Activated CD4-positive, alpha-beta T cell treated with anti-CD3 and anti-CD28 coated beads for 4 hours (primary cell): ENCODE measurements around the gene CHMP6.

Experiments
- DNase-seq, 2 donors: peaks; one replicate each; pipeline ENCODE4 v3.0.0-alpha.2; 2020

The CHMP6 gene

GRCh38 chr17:81032641-81033480 lies 41.2 kb downstream of the CHMP6 start:
- DNase-seq, result no peak

DNA sequence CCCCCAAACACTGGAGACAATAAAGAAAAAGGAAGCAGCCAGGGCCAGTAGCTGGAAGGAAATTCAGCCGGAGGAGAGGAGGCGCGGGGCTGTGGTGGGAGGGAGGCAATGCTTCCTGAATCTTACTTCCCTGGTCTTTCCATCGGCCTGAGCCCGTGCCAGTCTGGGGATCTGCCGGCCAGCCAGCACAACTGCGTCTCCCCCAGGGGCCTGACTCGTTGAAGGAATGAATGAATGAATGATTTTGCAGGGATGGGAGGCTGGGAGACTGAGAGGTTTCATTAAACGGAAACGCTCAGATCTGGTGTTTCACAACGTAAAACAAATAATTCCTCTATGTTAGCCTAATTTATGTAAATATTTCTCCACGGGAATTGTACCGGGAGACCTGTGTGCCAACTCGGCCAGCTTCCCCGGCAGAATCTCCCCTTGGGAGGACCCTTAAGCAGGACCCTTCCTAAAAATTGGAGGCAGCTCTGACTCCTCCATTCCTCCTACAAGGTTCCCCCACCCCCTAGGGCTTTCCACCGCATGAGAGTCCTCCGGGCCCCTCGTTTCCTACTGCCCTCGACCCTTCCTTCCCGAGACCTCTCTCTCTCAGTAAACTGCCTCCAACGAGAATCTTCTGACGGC lies 42.0 kb downstream of the CHMP6 start:
- DNase-seq, result no peak

GRCh38 chr17:81034168-81034777 lies 42.6 kb downstream of the CHMP6 start:
- DNase-seq, result no peak

DNA sequence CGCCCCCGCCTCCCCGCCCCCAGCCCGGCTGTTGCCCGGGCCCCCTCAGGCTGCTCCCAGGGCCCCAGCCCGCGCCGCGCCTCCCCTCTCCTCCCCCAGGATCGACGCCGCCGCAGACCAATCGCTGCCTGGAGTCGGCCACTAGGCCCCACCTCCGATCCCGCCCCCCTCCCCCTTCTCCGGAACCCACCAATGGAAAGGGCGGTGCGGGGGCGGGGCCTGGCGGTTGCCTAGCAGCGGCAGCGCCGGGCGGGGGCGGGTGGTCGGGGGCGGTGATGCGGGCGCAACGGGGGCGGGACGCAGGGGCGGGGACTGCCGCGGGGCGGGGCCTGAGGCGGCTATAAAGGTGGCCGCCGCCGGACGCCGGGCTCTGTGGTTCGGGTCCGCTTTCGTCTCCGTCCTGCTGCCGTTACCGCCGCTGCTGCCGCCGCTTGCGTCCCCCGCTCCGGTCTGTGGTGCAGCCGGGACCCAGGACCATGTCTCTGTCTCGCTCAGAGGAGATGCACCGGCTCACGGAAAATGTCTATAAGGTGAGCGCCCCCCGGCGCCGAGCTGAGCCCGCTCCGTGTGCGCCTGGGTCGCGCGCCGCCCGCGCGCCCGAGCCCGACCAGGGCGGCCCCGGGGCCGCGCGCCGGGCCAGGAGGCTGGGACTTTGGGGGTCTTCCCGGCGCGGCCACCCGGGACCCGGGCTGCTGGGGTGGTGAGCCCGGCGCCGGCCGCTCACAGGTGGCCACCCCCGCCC lies 43.3 kb downstream of the CHMP6 start, which contains the start of gene BAIAP2:
Gene BAIAP2, plus strand, starts transcription at position 373 of the 742 bp plus-strand sequence. Its CDS starts 104 bp downstream, at position 477.
- DNase-seq, result peak; percentile 99 to 100

DNA sequence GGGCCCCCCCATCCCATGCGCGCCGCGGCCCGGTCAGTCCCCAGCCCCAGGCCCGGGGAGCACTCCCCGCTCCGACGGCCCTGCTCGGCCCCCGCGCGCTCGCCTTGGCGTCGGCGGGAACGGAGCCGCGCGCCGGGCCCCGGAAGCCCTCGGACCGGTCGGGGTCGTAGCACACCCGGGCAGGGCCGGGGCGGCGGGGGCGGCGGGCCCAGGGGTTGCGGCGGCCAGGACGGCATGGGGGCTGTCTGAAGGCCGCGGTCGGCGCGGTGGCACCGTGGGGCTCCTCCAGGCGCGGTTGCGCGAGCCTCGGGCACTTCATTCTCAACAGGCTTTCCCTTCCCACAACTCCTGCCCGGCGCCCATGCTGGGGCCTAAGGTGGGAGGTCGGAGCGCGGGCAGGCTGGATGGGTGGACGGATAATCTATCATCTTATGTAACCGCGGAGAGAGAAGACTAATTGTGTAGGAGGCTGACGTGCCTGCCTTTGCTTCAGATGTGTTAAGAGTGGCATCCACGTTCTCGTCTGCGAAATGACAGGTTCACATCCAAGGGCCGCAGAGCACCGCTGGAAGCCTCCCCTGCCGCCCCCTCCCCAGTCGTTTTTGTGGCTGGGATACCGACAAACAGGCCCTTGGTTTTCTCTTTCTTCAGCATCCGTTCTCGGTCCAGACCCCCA lies 44.0 kb downstream of the CHMP6 start:
- DNase-seq, result no peak

DNA sequence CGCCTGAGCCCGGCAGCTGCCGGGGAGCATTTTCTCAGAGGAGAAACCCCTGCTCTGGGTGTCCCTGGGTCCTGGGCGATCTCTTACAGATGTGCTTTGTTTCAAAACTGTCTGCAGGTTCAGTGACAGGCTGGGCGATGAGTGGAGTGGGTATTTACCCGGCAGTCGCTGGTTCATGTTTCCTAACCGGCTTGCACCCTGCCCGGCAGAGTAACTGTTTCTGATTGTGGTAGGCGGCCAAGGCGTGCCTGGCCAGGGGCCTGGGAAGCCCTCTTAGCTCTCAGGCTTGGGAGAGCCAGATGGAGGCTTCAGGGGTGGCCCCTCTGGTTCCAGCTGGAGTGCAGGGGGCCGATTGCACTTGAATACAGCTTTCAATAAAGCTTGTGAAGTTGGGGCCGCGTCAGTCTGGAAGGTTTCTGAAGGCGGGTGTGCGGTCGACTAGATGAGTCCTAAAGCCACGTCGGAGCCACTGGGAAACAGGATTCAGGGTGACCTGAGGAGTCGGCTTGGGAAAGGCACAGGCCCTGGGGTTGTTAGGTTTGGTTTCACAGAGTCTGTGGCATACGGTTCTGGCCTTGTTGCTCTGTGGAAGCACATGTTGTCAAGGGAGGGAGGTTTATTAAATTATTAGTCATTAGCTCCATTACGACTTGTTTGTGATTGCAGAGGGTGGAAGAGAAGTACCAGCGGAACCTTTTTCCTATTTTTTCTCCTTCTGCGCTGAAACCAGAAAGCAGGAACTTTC lies 44.7 kb downstream of the CHMP6 start:
- DNase-seq, result no peak

DNA sequence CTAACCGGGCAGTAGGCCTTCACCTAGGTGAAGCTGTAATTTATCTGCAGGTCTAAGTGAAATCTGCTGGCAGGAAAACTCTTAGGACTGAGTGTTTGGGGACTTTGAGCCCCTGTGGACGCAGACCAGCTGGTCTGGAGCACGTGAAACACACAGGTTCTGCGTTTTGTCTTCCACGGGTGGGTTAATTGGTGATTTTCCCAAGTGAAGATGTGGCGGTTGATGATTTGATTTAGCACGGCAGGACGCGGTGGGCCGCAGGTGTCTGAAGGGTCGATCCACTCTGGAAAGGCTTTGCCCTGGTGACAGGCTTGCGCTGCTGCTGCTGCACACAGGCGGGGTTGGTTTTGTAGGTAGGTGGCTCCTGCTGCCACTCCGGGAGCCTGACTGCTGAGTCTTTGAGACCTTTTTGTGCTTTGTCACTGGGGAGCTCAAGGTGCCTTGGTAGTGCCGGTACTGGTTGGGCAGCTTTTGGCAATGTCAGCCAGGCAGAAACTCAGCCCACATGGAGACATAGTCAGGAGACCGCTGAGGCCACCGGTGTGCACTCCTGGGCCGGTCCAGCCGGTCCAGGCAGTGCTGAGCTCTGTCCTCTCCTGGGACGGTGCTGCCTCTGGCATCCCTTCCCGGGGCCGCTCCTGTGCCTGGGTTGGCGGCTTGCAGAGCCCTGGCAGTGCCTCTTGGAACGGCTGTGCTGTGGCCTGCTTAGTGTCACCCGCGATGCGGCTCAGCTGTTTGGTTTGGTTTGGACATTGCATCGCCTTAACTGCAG lies 45.6 kb downstream of the CHMP6 start:
- DNase-seq, result no peak

DNA sequence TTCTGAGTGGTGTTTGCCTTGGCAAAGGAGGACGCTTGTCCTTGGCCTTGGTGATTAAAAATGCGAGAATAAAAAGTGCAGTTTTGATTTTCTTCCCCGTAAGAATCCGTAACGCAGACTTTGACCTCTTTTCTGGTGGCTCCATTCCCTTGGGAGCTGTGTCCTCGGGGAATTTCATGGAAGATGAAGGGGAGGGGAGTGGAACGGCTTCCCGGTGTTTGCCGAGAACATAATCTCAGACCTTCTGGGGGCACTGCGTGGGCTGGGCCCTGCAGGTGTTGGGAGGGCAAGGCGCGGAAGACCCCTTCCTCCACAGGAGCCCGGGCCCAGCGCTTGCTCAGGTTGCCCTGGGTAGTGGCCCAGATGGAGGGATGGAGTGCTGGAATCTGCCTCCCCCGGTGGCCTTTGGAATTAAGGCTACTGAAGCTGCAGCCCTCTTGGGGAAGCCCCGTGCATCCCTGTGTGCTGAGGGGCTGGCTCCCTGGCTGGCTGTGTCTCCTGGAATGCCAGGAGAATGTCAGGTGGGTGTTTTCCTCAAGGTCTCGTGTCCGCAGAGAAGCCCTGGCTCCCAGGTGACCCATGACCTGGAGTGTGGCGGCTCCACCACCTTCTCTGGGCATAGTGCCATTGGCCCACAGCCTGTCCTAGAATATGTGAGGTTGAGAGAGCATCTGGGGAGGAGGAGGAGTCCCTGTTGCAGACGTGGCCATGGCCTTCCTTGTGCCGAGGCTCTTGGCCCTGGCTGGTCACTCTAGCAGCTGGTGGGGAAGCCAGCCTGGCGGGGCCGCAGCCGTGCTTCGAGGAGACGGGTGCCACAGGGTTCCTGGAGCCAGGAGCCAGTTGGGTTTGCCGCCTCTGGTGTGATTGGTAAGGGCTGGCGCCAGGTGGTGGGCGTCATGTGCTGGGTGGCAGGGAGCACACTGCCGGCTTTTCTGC lies 46.4 kb downstream of the CHMP6 start:
- no peak for DNase-seq

DNA sequence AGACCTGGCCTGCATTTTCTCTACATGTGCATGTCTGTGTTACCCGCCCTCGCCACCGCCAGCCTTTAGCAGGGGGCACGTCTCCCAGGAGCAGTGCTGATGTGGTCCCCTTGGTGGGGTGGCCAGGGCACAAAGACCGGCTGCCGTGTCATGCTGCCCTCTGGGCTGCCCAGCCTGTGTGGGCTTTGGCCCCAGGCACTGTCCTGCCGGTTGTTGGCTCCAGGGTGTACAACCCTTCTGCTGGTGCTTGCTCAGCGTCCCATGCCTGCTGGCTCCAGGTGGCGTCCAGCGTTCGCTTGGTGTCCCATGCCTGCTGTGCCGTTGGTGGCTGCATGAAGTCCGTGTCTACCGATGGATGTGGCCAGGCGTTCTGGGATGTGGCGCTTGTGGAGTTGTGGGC lies 47.5 kb downstream of the CHMP6 start:
- no peak for DNase-seq

DNA sequence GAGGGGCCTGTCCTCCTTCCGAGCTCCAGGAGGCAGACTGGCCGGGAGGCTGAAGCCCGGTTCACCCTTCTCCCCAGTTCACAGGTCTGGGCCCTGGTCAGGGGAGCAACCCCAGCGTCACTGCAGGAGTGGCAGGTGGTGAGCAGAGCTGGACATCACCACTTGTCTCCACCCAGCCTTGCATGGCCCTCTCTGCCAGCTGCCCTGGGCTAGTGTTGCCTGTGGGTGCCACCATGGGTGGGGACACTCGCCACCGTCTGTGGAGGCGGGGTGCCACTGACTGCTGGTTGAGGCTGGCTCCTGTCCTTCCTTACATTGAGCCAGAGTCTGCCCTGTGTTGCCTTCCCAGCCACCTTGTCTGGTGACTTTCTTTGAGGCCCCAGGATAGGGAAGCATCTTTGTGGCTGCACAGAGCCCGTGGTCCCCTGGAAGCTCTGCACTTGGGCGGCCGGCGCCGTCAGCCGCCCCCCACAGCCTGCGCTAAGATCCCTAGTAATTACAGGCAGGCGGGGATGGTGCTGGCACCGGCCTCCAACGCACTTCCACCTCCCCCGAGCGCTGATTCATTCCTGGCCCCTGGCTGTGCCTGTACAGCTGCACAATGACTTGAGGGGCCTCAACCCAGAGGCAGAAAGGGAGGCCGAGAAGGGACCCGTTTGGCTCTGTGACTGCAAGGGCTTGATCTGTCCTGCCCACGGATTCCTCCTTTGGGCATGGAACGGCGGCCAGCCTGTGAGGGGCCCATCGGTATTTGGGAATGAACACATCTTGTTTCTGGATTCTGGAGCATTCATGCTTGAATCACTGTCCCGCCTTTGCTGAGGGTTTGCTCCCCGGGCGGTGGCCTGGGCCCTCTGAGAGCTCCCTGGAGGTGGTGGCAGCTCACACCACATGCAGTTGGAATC lies 48.5 kb downstream of the CHMP6 start:
- DNase-seq, result no peak

GRCh38 chr17:81040791-81041337 lies 49.2 kb downstream of the CHMP6 start:
- DNase-seq, result no peak

GRCh38 chr17:81042606-81043005 lies 51.0 kb downstream of the CHMP6 start:
- DNase-seq, result no peak

DNA sequence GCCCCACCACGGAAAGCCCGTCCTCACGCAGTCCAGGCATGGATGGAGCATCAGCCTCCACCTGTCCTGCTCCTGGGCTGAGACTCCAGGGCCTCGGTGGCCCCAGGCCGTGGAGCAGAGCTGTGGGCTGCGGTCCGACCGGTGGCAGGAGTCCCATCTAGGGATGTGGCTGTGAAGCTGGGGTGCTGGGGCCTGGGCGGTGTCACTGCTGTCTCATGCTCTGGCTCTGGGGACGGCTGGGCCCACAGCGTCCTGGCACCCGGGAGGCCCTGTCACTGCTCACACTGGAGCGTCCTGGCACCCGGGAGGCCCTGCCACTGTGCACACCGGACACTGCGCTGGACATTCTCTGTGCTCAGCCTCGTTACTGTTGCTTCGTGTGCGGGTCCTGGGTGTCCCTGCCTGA lies 51.7 kb downstream of the CHMP6 start:
- no peak for DNase-seq

DNA sequence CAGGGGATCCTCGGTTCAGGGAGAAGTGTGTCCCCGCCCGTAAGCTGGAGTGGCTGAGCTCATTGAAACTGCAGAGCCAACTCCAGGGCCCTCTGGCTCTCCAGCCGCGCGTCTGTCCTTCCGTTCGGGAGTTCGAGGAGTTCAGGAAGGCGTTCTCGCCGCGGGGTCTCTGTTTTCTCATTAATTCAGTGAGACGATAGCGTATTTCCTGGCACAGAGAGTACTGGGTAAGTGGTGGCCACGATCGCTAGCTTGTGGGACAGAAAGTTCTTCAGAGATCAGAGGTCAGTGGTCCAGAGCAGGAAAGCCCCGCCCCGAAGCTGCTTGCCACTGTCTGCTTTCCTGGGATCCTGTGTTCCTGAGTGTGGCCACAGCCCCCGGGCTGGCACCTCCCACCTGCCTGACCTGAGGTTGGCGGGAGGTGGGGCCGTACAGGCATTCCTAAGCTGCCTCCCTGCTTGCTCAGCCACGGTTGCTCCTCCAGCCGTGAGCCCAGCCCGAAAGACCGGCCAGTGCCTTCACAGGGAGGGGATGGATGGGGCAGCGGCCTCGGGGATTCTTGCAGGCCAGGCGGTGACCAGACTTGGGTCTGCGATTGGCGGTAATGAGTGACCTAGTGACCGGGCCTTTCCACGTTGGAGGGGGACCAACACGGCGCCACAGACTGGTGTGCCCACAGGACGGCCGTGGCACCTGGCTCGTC lies 52.2 kb downstream of the CHMP6 start:
- DNase-seq, result no peak

- no peak for DNase-seq
Measured at GRCh38 chr17:81044428-81044763, 52.8 kb downstream of the CHMP6 start.

DNA sequence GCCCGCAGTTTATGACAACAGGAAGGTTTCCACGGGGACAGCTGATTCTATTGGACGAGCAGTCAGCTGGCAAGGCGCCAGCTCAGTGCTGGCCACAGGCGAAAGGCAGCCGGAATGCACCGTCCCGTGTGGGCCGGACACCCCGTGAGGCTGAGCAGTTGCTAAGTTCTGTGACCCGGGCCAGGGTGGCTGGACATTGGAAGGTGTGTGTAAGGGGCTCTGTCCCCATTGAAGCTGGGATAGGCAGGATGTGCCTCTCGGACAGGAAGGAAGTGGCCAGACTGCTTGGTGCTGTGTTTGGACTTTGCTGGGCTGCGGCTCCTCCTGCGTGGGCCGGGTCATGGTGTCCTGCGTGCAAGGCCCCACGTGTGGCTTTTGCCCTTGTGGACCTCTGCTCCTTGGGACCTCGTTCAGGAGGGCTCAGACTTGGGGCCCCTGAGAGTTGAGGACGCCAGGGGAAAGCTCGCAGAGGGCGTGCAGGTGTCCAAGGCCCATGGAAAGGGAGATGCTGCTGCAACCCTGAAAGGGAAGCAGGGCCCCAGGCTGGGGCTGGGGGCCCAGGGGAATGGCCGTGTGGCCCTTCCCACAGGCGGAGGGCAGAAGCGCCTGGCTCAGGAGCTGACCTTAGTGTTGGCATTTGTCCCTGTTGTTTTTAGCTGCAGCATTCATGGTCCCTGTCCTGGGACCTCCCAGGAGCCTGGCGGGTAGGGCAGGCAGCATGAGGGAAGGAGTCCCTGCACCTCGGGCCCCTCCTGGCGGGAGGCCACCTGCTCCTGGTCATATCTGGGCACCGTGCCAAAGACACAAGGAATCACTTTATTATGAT lies 53.3 kb downstream of the CHMP6 start:
- no peak for DNase-seq

- no peak for DNase-seq
Measured at GRCh38 chr17:81045590-81046095, 54.0 kb downstream of the CHMP6 start.
